Transverse colon (tissue), 4 donors: ENCODE data around the gene CDADC1. TPM values are rescaled to one million over a fixed set of nuclear protein-coding genes. Genes with fewer than 3 reads are reported as not detected.

Source experiments
- DNase-seq: peaks from one replicate; pipeline ENCODE4 v3.0.0-alpha.2; 2019
- H3K27ac ChIP-seq, 4 donors: fragments of 200-600 bp; sonication (generic); 2 replicates each; pipeline ENCODE4 v1.5.1; 2016 to 2018; ENCODE audit warnings: inconsistent platforms in 4 of 4
- H3K27me3 ChIP-seq: fragments of 200-600 bp; sonication (generic); 2 replicates; pipeline ENCODE4 v1.5.1; 2017; ENCODE audit warnings: inconsistent platforms
- H3K36me3 ChIP-seq, 4 donors: fragments of 200-600 bp; sonication (generic); 2 replicates each; pipeline ENCODE4 v1.5.1; 2017 to 2019; ENCODE audit warnings: inconsistent platforms in 4 of 4
- H3K4me1 ChIP-seq, 4 donors: fragments of 200-600 bp; sonication (generic); 2 replicates each; pipeline ENCODE4 v1.5.1; 2017 to 2020; ENCODE audit warnings: inconsistent platforms in 4 of 4
- H3K4me3 ChIP-seq, 4 donors: fragments of 200-600 bp; sonication (generic); 1 replicate in 1 of 4; 2 replicates in 3 of 4; pipeline versions ENCODE4 v1.5.1 to v1.6.1; 2017 to 2019; ENCODE audit warnings: inconsistent platforms in 4 of 4
- H3K9me3 ChIP-seq, 2 donors: fragments of 200-600 bp; sonication (generic); 2 replicates each; pipeline ENCODE4 v1.5.1; 2017 to 2019; ENCODE audit warnings: inconsistent platforms in 2 of 2
- CTCF ChIP-seq, 5 experiments: fragments of 200-600 bp in 3 of 5; fragments of 450-650 bp in 2 of 5; sonication (generic) in 3 of 5; IDR thresholded peaks; 1 replicate in 2 of 5; 2 replicates in 3 of 5; pipeline ENCODE4 v1.5.1; 2016 to 2017; ENCODE audit warnings: antibody characterized with exemption in 5 of 5, inconsistent platforms in 3 of 5, mild to moderate bottlenecking in 2 of 5, moderate library complexity in 1 of 5
- EP300 ChIP-seq: sonication (generic); formaldehyde crosslinking; IDR thresholded peaks from one replicate; pipeline ENCODE4 v1.6.1; 2017; ENCODE audit warnings: antibody characterized with exemption, low read depth
- POLR2A ChIP-seq: fragments of 450-650 bp; IDR thresholded peaks from one replicate; pipeline ENCODE4 v1.6.1; 2016; ENCODE audit warnings: antibody characterized with exemption, mild to moderate bottlenecking, moderate library complexity
- POLR2AphosphoS5 ChIP-seq, 3 donors: sonication (generic); formaldehyde crosslinking; IDR thresholded peaks; one replicate each; pipeline ENCODE4 v1.6.1; 2016; ENCODE audit warnings: antibody characterized with exemption in 3 of 3
- WGBS, 2 donors: methylation state at CpG; one replicate each; pipeline ENCODE4 v1.1.5; 2018; ENCODE audit warnings: low coverage in 1 of 2; 5-methylcytosine and 5-hydroxymethylcytosine counted together
- in situ Hi-C, 4 donors: fragments of 200-750 bp; cut with MboI; loops; one replicate each; pipeline versions ENCODE4 v1.15.0 to v1.15.1; 2017; ENCODE audit warnings: low sequenced_read_pairs in 3 of 4, low pct_ligation_motif_present in 1 of 4, low pct_unique_long_range_greater_than_20kb in 1 of 4
- intact Hi-C: fragments of 100-400 bp; cut with DNase I; formaldehyde crosslinking; loops from one replicate; pipeline ENCODE4 v1.15.1; 2023; ENCODE audit warnings: low total_unique reads
- total RNA-seq, 4 donors: library from RNA; depleted of rRNA; stranded (reverse); fragments of >200 nt; gene quantifications; one replicate each; pipeline ENCODE4 v1.1.0, GENCODE V29; 2016

Gene CDADC1
- total RNA-seq, 4 donors from 2014 or later: 0.75 to 7.9 (median 3.9) TPM

DNA sequence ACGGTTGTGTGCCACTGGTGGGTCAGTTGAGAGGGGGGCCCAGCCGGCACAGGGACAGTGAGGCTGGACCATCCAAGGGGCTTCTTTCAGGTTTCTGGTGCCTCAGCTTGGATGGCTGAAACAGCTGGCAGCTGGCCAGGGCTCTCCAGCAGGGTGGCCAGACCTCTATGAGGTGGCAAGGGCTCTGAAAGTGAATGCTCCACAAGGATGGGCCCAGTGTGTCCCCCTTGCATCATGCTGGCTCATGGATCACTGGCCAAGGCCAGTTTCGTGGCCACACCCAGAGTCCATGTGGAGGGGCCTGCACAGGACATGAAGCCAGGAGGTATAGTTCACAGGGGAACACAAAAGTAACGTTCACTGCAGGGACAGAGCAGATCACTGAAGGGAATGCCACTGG, 49.6 kb downstream of the CDADC1 start:
- 88% methylated on average over 3 of the region's 4 CpGs; no CpG with 5 or more reads in 1 of the 2 donors for WGBS, 2 donors
- no peak overlapping the region for H3K27ac ChIP-seq
- no peak overlapping the region for H3K4me3 ChIP-seq
- H3K36me3 ChIP-seq: no peaks in the 10 kb centered on the region
- intact Hi-C loops (no loop called here), in situ Hi-C loops (loop anchor here in 2 of 4 donors (10.0 to 25.0 kb wide), 2 partner anchors 307 to 315 kb away; no protein-coding TSS in a partner anchor)
- no peaks in the 10 kb centered on the region for H3K27me3 ChIP-seq
- TF ChIP-seq EP300 (no peak), POLR2A (no peak), POLR2AphosphoS5 (IDR thresholded peaks at IDR 0.05) (no peak), CTCF (IDR thresholded peaks at IDR 0.05) (no peak)
- H3K4me1 ChIP-seq: peaks cover 0 to 8% (median 5%) of the 10 kb centered on the region in 4 donors
- DNase-seq: no peak
- no peaks in the 10 kb centered on the region for H3K9me3 ChIP-seq

DNA sequence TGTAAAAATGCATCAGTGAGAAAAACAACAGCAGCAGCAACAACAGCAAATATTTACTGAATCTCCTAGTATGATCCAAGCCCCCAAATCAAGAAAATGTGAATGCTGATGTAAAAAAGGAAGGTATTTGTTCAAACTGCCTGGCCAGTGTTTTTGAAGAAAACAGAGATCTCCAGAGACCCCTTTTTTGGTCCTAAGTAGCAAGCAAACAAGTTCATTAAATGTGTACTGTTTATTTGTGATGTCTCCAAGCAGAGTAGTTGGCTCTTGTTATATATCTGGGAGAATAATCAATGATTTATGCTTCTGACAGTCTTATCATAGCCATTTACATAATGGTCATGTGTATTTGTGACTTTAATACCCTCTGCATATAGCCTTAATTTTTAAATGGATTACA, 50.7 kb downstream of the CDADC1 start:
- H3K27me3 ChIP-seq: no peaks in the 10 kb centered on the region
- in situ Hi-C loops: loop anchor here in 2 of 4 donors (10.0 to 25.0 kb wide), 2 partner anchors 306 to 314 kb away; no protein-coding TSS in a partner anchor
- no peaks in the 10 kb centered on the region for H3K36me3 ChIP-seq
- H3K4me3 ChIP-seq: no peak overlapping the region
- no peaks in the 10 kb centered on the region for H3K9me3 ChIP-seq
- intact Hi-C loops: no loop called here
- peaks cover 0 to 6% (median 5%) of the 10 kb centered on the region in 4 donors for H3K4me1 ChIP-seq
- DNase-seq: no peak
- H3K27ac ChIP-seq: no peak overlapping the region
- TF ChIP-seq EP300: no peak
- no peak for TF ChIP-seq CTCF (IDR thresholded peaks at IDR 0.05)
- no peak for TF ChIP-seq POLR2A
- TF ChIP-seq POLR2AphosphoS5 (IDR thresholded peaks at IDR 0.05): no peak

- no peak overlapping the region for H3K27ac ChIP-seq
These were observed 51.3 kb downstream of the CDADC1 start for GRCh38 chr13:49298903-49299605.

More at GRCh38 chr13:49298903-49299605, 51.3 kb downstream of the CDADC1 start:
- no peaks in the 10 kb centered on the region for H3K9me3 ChIP-seq
- intact Hi-C loops: no loop called here
- no peaks in the 10 kb centered on the region for H3K36me3 ChIP-seq
- H3K27me3 ChIP-seq: no peaks in the 10 kb centered on the region
- DNase-seq: no peak
- WGBS, 2 donors: 93 to 100% methylated on average over 1 to 7 of the region's 7 CpGs
- in situ Hi-C loops: loop anchor here in 2 of 4 donors (10.0 to 25.0 kb wide), 2 partner anchors 306 to 313 kb away; no protein-coding TSS in a partner anchor
- TF ChIP-seq CTCF (IDR thresholded peaks at IDR 0.05): no peak
- TF ChIP-seq POLR2A: no peak
- no peak for TF ChIP-seq EP300
- TF ChIP-seq POLR2AphosphoS5 (IDR thresholded peaks at IDR 0.05): no peak
- peaks cover 0 to 6% (median 5%) of the 10 kb centered on the region in 4 donors for H3K4me1 ChIP-seq
- H3K4me3 ChIP-seq: no peak overlapping the region
